Spleen (tissue), 7 donors: ENCODE measurements around the gene SLIT3.

Experiments used
- CTCF ChIP-seq, 11 experiments: fragments of 200-600 bp in 7 of 11; fragments of 450-650 bp in 4 of 11; sonication (generic) in 4 of 11; IDR thresholded peaks in 8 of 11; conservative IDR thresholded peaks in 3 of 11; 1 replicate in 7 of 11; 2 replicates in 4 of 11; pipeline versions ENCODE4 v1.4.0 to v1.8.0; 2016 to 2021; ENCODE audit warnings: antibody characterized with exemption in 11 of 11, inconsistent platforms in 4 of 11, mild to moderate bottlenecking in 1 of 11
- POLR2A ChIP-seq, 3 donors: fragments of 450-650 bp; IDR thresholded peaks; one replicate each; pipeline ENCODE4 v1.5.1; 2017; ENCODE audit warnings: antibody characterized with exemption in 3 of 3, mild to moderate bottlenecking in 1 of 3
- POLR2AphosphoS5 ChIP-seq, 3 donors: sonication (generic); formaldehyde crosslinking; IDR thresholded peaks; one replicate each; pipeline ENCODE4 v1.5.1; 2017; ENCODE audit warnings: antibody characterized with exemption in 3 of 3
- donor health status: DM: no; HTN: no; CAD: no; lungs with moderate emphysema.
- donor health status: DM: no; HTN: no; CAD: no.
- donor health status: DM: no; HTN: no; CAD: no.

GRCh38 chr5:169095976-169096375, 205.0 kb downstream of the SLIT3 start:
- TF ChIP-seq POLR2AphosphoS5 (IDR thresholded peaks at IDR 0.05) = no peak
- no peak for TF ChIP-seq CTCF (IDR thresholded peaks at IDR 0.05 in 8 of 11, conservative IDR thresholded peaks at IDR 0.05 in 3 of 11)
- TF ChIP-seq POLR2A (IDR thresholded peaks at IDR 0.05) = no peak
